GM19452 (cell line): ENCODE data around the gene AQP12B.
"Not testable (repeated sequence)": the region's sequence is repeated elsewhere in the genome, so short reads cannot be mapped to it uniquely, and the experiment has no call there.

Experiments
- ATAC-seq: cut with Tn5 transposase; IDR thresholded peaks from one replicate; pipeline ENCODE4 v1.9.1; 2021; ENCODE audit not compliant: unreplicated experiment

AQP12B gene

GRCh38 chr2:240685771-240686371, 3.2 kb upstream of the AQP12B start:
- no peak for ATAC-seq

- not testable (repeated sequence) for ATAC-seq
Measured at GRCh38 chr2:240683980-240684728, 1.5 kb upstream of the AQP12B start.

GRCh38 chr2:240683329-240683979, 769 bp upstream of the AQP12B start:
- ATAC-seq = not testable (repeated sequence)

- not testable (repeated sequence) for ATAC-seq
Measured at GRCh38 chr2:240680185-240680584, 2.5 kb downstream of the AQP12B start.

GRCh38 chr2:240678909-240679308, 3.8 kb downstream of the AQP12B start:
- ATAC-seq = not testable (repeated sequence)

- ATAC-seq = not testable (repeated sequence)
Measured at GRCh38 chr2:240678043-240678442, 4.6 kb downstream of the AQP12B start.

- ATAC-seq = not testable (repeated sequence)
Measured at GRCh38 chr2:240675345-240675744, 7.3 kb downstream of the AQP12B start.

GRCh38 chr2:240674461-240675184, 8.1 kb downstream of the AQP12B start:
- not testable (repeated sequence) for ATAC-seq

- no peak for ATAC-seq
Measured at GRCh38 chr2:240672701-240673190, 9.9 kb downstream of the AQP12B start.

GRCh38 chr2:240672076-240672700, 10.5 kb downstream of the AQP12B start:
- ATAC-seq = no peak

- no peak for ATAC-seq
Measured at GRCh38 chr2:240670950-240671349, 11.7 kb downstream of the AQP12B start.

GRCh38 chr2:240670402-240670801, 12.3 kb downstream of the AQP12B start:
- ATAC-seq = no peak

- ATAC-seq = no peak
Measured at GRCh38 chr2:240664622-240665021, 18.1 kb downstream of the AQP12B start.

- no peak for ATAC-seq
Measured at GRCh38 chr2:240663546-240664190, 19.0 kb downstream of the AQP12B start.

- no peak for ATAC-seq
Measured at GRCh38 chr2:240662681-240663080, 20.0 kb downstream of the AQP12B start.

- not testable (repeated sequence) for ATAC-seq
Measured at GRCh38 chr2:240659883-240660282, 22.8 kb downstream of the AQP12B start.

GRCh38 chr2:240655931-240656886, 26.5 kb downstream of the AQP12B start:
- no peak for ATAC-seq

- ATAC-seq = no peak
Measured at GRCh38 chr2:240651185-240651584, 31.5 kb downstream of the AQP12B start.
